GM18499 (cell line): ENCODE results near the gene PRDM11.
A peak's percentile ranks its signal among the peaks of the same experiment; 100 is the strongest.
"Not testable (repeated sequence)": the region's sequence is repeated elsewhere in the genome, so short reads cannot be mapped to it uniquely, and the experiment has no call there.

Experiments used
- ATAC-seq: cut with Tn5 transposase; IDR thresholded peaks from one replicate; pipeline ENCODE4 v1.9.1; 2021; ENCODE audit warnings: moderate number of reproducible peaks; ENCODE audit not compliant: insufficient read depth, unreplicated experiment

The PRDM11 gene

GRCh38 chr11:45146072-45147016, at the start of gene PRDM11:
PRDM11 (plus strand) TSS chr11:45146639; CDS start chr11:45181767, 35,128 bp downstream.
- peak; percentile 5 for ATAC-seq

- ATAC-seq = no peak
Measured at GRCh38 chr11:45097721-45098493, 48.5 kb upstream of the PRDM11 start.

- ATAC-seq = no peak
Measured at GRCh38 chr11:45098929-45099328, 47.5 kb upstream of the PRDM11 start.

- no peak for ATAC-seq
Measured at GRCh38 chr11:45100339-45100738, 46.1 kb upstream of the PRDM11 start.

GRCh38 chr11:45102361-45102809, 44.1 kb upstream of the PRDM11 start:
- ATAC-seq = no peak

GRCh38 chr11:45102810-45103621, 43.4 kb upstream of the PRDM11 start:
- ATAC-seq = no peak

GRCh38 chr11:45104006-45104789, 42.2 kb upstream of the PRDM11 start:
- ATAC-seq = no peak

GRCh38 chr11:45104790-45105084, 41.7 kb upstream of the PRDM11 start:
- no peak for ATAC-seq

GRCh38 chr11:45105233-45105983, 41.0 kb upstream of the PRDM11 start:
- no peak for ATAC-seq

- ATAC-seq = no peak
Measured at GRCh38 chr11:45105984-45106375, 40.5 kb upstream of the PRDM11 start.

- no peak for ATAC-seq
Measured at GRCh38 chr11:45106440-45106839, 40.0 kb upstream of the PRDM11 start.

- no peak for ATAC-seq
Measured at GRCh38 chr11:45107029-45107428, 39.4 kb upstream of the PRDM11 start.

- no peak for ATAC-seq
Measured at GRCh38 chr11:45108070-45109064, 38.1 kb upstream of the PRDM11 start.

GRCh38 chr11:45109400-45109799, 37.0 kb upstream of the PRDM11 start:
- no peak for ATAC-seq

GRCh38 chr11:45110562-45110961, 35.9 kb upstream of the PRDM11 start:
- ATAC-seq = no peak

GRCh38 chr11:45113807-45114206, 32.6 kb upstream of the PRDM11 start:
- ATAC-seq = no peak

GRCh38 chr11:45127836-45128235, 18.6 kb upstream of the PRDM11 start:
- not testable (repeated sequence) for ATAC-seq

GRCh38 chr11:45133878-45134277, 12.6 kb upstream of the PRDM11 start:
- ATAC-seq = no peak
